ENCODE results near the gene TMEM247.

DNA sequence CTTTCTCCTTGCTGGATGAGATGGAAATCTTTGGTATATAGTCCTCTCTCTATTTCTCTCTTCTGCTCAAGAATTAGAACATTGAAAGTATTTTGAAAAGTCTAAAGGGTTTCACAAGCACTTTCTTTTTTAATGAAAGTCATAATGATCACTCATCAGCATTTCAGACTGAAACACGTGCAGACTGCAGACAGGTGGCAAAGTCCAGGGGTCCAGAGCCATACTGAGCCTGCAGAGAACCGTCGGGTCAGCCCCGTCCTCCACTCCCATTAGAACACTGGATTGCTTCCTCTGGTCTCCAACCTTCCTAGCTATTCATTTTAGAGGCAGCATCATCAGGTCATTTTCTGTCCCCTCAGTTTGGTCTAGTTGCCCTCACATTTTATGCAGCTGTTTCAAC is 3.1 kb downstream of the TMEM247 start:
- TF ChIP-seq CTCF (IDR thresholded peaks at IDR 0.05; ENCODE audit: low read length) (no peak), EZH2 (optimal IDR thresholded peaks at IDR 0.05; ENCODE audit: low read depth, low read length) (no peak)
